GM12865 (cell line): ENCODE measurements around the gene USP31.

Source experiments
- DNase-seq: peaks from one replicate; pipeline ENCODE4 v3.0.0; 2010; ENCODE audit warnings: low read depth
- H3K4me3 ChIP-seq: 2 replicates; pipeline ENCODE4 v1.5.1; 2011; ENCODE audit warnings: mild to moderate bottlenecking, low read depth, low read length, control low read depth
- CTCF ChIP-seq: IDR thresholded peaks from 2 replicates; pipeline ENCODE4 v1.5.1; 2011; ENCODE audit warnings: low read length, control low read depth, low read depth, inconsistent platforms; ENCODE audit not compliant: insufficient read depth; ENCODE audit errors: missing control alignments

The USP31 gene

GRCh38 chr16:23175651-23176050 is 26.4 kb upstream of the USP31 start:
- no peak overlapping the region for H3K4me3 ChIP-seq
- no peak for DNase-seq
- no peak for TF ChIP-seq CTCF

GRCh38 chr16:23174622-23175021 is 25.4 kb upstream of the USP31 start:
- no peak for TF ChIP-seq CTCF
- no peak for DNase-seq
- no peak overlapping the region for H3K4me3 ChIP-seq

GRCh38 chr16:23172994-23173393 is 23.7 kb upstream of the USP31 start:
- H3K4me3 ChIP-seq, result no peak overlapping the region
- DNase-seq, result no peak
- TF ChIP-seq CTCF, result no peak

- DNase-seq, result no peak
- TF ChIP-seq CTCF, result no peak
- no peak overlapping the region for H3K4me3 ChIP-seq
Observed at GRCh38 chr16:23172583-23172982, 23.3 kb upstream of the USP31 start.

- no peak for TF ChIP-seq CTCF
- no peak for DNase-seq
- H3K4me3 ChIP-seq, result no peak overlapping the region
Observed at GRCh38 chr16:23164736-23165135, 15.5 kb upstream of the USP31 start.

GRCh38 chr16:23163921-23164320 is 14.7 kb upstream of the USP31 start:
- TF ChIP-seq CTCF, result no peak
- no peak for DNase-seq
- H3K4me3 ChIP-seq, result no peak overlapping the region

- no peak overlapping the region for H3K4me3 ChIP-seq
- no peak for TF ChIP-seq CTCF
- no peak for DNase-seq
Observed at GRCh38 chr16:23160574-23160973, 11.3 kb upstream of the USP31 start.
